ENCODE results near the gene KRT16. TPM values are rescaled to one million over a fixed set of nuclear protein-coding genes. Genes with fewer than 3 reads are reported as not detected.

KRT16 gene
- total and polyA plus RNA-seq, 2 donors (not counting 3 experiments of a cell fraction or from before 2014, with no cell fraction given) = not detected

GRCh38 chr17:41631898-41632285 is 19.3 kb upstream of the KRT16 start:
- H3K4me1 ChIP-seq (ENCODE audit: control insufficient read depth, extremely low read depth, insufficient read depth, low read length) = no peaks in the 10 kb centered on the region
- H3K36me3 ChIP-seq (ENCODE audit: control insufficient read depth in 2 of 2, extremely low read depth in 1 of 2, insufficient read depth in 2 of 2, low read length in 2 of 2) = no peaks in the 10 kb centered on the region
- dilution Hi-C loops (cut with MboI; ENCODE audit: extremely low pct_ligation_motif_present, low sequenced_read_pairs) = no loop called here
- no peak overlapping the region for H3K4me3 ChIP-seq (replicated peaks in 1 of 3; ENCODE audit: insufficient read depth in 1 of 3, low read depth in 1 of 3, low read length in 3 of 3)
- POLR2A ChIA-PET = no interaction called here
- H3K79me2 ChIP-seq (ENCODE audit: control insufficient read depth, insufficient read depth, low read length) = no peaks in the 10 kb centered on the region
- no peak overlapping the region for H3K27ac ChIP-seq (ENCODE audit: insufficient read depth, low read depth, low read length)
- no peaks in the 10 kb centered on the region for H3K9me1 ChIP-seq (replicated peaks; ENCODE audit: control insufficient read depth, extremely low read depth, insufficient read depth, low read length)
- intact Hi-C loops (cut with micrococcal nuclease) = no loop called here
- H2AFZ ChIP-seq (ENCODE audit: low read depth, low read length) = no peak overlapping the region
- TF ChIP-seq POLR2AphosphoS5 (IDR thresholded peaks at IDR 0.05; ENCODE audit: insufficient read depth, low read depth, low read length) (no peak), FOS (IDR thresholded peaks at IDR 0.05; ENCODE audit: borderline replicate concordance, insufficient read depth, low read length) (no peak), MYC (IDR thresholded peaks at IDR 0.05; ENCODE audit: low read depth, low read length) (no peak), JUN (IDR thresholded peaks at IDR 0.05; ENCODE audit: borderline replicate concordance, insufficient read depth, insufficient read length, low read depth) (no peak), GATA2 (IDR thresholded peaks at IDR 0.05; ENCODE audit: insufficient read depth, insufficient read length, low read depth, low read length) (no peak), POLR2A (IDR thresholded peaks at IDR 0.05; ENCODE audit: low read depth, low read length) (no peak), EZH2 (IDR thresholded peaks at IDR 0.05; ENCODE audit: borderline replicate concordance, low read depth, low read length, severe bottlenecking) (no peak), CTCF (IDR thresholded peaks at IDR 0.05; ENCODE audit: extremely low read depth in 1 of 2, insufficient read depth in 1 of 2, low read depth in 1 of 2, low read length in 2 of 2) (no peak), MAX (IDR thresholded peaks at IDR 0.05; ENCODE audit: insufficient read depth, insufficient read length) (no peak)
- no TSS peak for BruUV-seq (replicated peaks)
- H3K9me3 ChIP-seq (replicated peaks; ENCODE audit: control insufficient read depth, insufficient read depth, low read length) = no peaks in the 10 kb centered on the region
- no peak overlapping the region for H3K4me2 ChIP-seq (ENCODE audit: insufficient read depth, low read length)
- no peaks in the 10 kb centered on the region for H3K27me3 ChIP-seq (ENCODE audit: control insufficient read depth in 2 of 2, insufficient read depth in 2 of 2, low read length in 2 of 2)
- FAIRE-seq = no peak
- CTCF ChIA-PET = no interaction called here
- H3K9ac ChIP-seq (replicated peaks; ENCODE audit: extremely low read depth, insufficient read depth, low read length) = no peak overlapping the region
- no peaks in the 10 kb centered on the region for H4K20me1 ChIP-seq (replicated peaks; ENCODE audit: control insufficient read depth, extremely low read depth, insufficient read depth, low read length)
- DNase-seq (ENCODE audit: low read depth, low spot score) = no peak
